Pancreas (tissue), 10 donors: ENCODE data around the gene TENM3. TPM values are rescaled to one million over a fixed set of nuclear protein-coding genes. Genes with fewer than 3 reads are reported as not detected.

Source experiments
- ATAC-seq, 4 donors: fragments of 200-7000 bp; cut with Tn5 transposase; one replicate each; pipeline versions ENCODE4 v1.8.0 to v1.9.1; 2020; ENCODE audit warnings: mild to moderate bottlenecking in 4 of 4, moderate library complexity in 4 of 4
- DNase-seq, 6 donors: peaks; one replicate each; pipeline ENCODE4 v3.0.0-alpha.2; 2020
- FAIRE-seq: peaks from 2 replicates; lab custom pipeline; 2012; peaks lifted over from hg19 to GRCh38; lab: Jason Lieb, UNC
- H3K27ac ChIP-seq, 4 donors: fragments of 200-600 bp; sonication (generic); 1 replicate in 3 of 4; 2 replicates in 1 of 4; pipeline versions ENCODE4 v1.5.0 to v1.8.0; 2020
- H3K27me3 ChIP-seq, 4 donors: fragments of 200-600 bp; one replicate each; pipeline ENCODE4 v1.8.0; 2021
- H3K36me3 ChIP-seq, 3 donors: fragments of 200-600 bp; sonication (generic) in 1 of 3; one replicate each; pipeline versions ENCODE4 v1.5.0 to v1.8.0; 2020 to 2021
- H3K4me1 ChIP-seq, 3 donors: fragments of 200-600 bp; one replicate each; pipeline ENCODE4 v1.8.0; 2021
- H3K4me3 ChIP-seq, 4 donors: fragments of 200-600 bp; sonication (generic) in 2 of 4; one replicate each; pipeline versions ENCODE4 v1.5.0 to v1.8.0; 2020 to 2021
- H3K9me3 ChIP-seq, 4 donors: fragments of 200-600 bp; one replicate each; pipeline ENCODE4 v1.8.0; 2021
- WGBS, 2 donors: extraction: QIAGEN DNeasy Blood & Tissue Kit; methylation state at CpG; one replicate each; pipeline ENCODE4 v1.1.7; 2013; 5-methylcytosine and 5-hydroxymethylcytosine counted together
- intact Hi-C, 3 donors: fragments of 100-400 bp; cut with DNase I; formaldehyde crosslinking; loops; one replicate each; pipeline versions ENCODE4 v1.11.1 to v1.14.2; 2022
- polyA plus RNA-seq, 2 donors: library from polyadenylated mRNA; stranded (reverse); fragments of 200-250 nt; gene quantifications; one replicate each; pipeline ENCODE4 v1.2.3, GENCODE V29; 2013
- total RNA-seq, 6 donors: library from RNA; stranded (reverse); fragmentation: NEBNext Ultra II Directional in 4 of 6; extraction: Animal tissue kit (Norgen Biotek cat#: 25700) in 4 of 6; gene quantifications; one replicate each; pipeline versions ENCODE4 v1.2.1 to v1.2.4, GENCODE V29; 2021 to 2023
- TF ChIP-seq, protein P1 (sequence below), 4 donors: fragments of 200-600 bp; sonication (generic) in 3 of 4; IDR thresholded peaks; one replicate each; pipeline versions ENCODE4 v1.5.0 to v1.8.0; 2021; ENCODE audit warnings: antibody characterized with exemption in 4 of 4
- donor health status: healthy with polysubstance abuse.
- donor health status: DM: no; HTN: no; CAD: no; lungs with moderate emphysema.
- donor health status: DM: no; HTN: no; CAD: no.
- donor health status: control.
- donor health status: control.
- donor health status: Bipolar disorder and iron deficiency.
- donor health status: DM: yes; HTN: yes; CAD: no.
- donor health status: DM: no; HTN: no; CAD: no.
- donor health status: DM: no; HTN: no; CAD: no.
- donor health status: DM: yes; HTN: yes; CAD: no.

The TENM3 gene
- total and polyA plus RNA-seq, 8 donors = 0.99 to 6.1 (median 4.4) TPM

DNA sequence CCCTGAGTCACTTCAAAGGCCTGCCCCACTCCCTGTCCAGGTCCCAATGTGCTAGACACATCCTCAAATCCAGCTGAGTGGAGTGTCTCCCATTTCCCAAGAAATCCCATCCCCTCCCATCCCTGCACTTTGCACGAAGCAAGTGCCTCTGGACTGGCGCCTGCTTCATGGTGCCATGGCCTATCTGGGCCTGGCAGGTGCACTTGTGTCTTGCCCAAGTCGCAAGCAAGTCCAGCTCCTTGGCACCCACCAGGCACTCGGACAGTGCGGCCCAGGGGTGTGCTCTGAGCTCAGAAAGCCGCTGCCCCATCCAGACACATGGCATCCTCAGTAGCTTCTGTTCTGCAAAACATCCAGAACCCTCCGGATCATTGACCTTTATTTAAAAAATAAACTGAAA lies 576.5 kb downstream of the TENM3 start:
- Histone ChIP-seq H3K36me3 (no peaks in the 10 kb centered on the region), H3K27ac (no peak overlapping the region), H3K4me1 (no peaks in the 10 kb centered on the region), H3K9me3 (no peaks in the 10 kb centered on the region), H3K27me3 (no peaks in the 10 kb centered on the region), H3K4me3 (no peak overlapping the region)
- intact Hi-C loops = no loop called here
- TF ChIP-seq, protein P1, sequence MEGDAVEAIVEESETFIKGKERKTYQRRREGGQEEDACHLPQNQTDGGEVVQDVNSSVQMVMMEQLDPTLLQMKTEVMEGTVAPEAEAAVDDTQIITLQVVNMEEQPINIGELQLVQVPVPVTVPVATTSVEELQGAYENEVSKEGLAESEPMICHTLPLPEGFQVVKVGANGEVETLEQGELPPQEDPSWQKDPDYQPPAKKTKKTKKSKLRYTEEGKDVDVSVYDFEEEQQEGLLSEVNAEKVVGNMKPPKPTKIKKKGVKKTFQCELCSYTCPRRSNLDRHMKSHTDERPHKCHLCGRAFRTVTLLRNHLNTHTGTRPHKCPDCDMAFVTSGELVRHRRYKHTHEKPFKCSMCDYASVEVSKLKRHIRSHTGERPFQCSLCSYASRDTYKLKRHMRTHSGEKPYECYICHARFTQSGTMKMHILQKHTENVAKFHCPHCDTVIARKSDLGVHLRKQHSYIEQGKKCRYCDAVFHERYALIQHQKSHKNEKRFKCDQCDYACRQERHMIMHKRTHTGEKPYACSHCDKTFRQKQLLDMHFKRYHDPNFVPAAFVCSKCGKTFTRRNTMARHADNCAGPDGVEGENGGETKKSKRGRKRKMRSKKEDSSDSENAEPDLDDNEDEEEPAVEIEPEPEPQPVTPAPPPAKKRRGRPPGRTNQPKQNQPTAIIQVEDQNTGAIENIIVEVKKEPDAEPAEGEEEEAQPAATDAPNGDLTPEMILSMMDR (IDR thresholded peaks at IDR 0.05) = no peak
- DNase-seq = no peak
- FAIRE-seq = no peak
- no peak for ATAC-seq
- 86 to 93% methylated on average over 7 of the region's 7 CpGs for whole genome bisulfite sequencing, 2 donors

DNA sequence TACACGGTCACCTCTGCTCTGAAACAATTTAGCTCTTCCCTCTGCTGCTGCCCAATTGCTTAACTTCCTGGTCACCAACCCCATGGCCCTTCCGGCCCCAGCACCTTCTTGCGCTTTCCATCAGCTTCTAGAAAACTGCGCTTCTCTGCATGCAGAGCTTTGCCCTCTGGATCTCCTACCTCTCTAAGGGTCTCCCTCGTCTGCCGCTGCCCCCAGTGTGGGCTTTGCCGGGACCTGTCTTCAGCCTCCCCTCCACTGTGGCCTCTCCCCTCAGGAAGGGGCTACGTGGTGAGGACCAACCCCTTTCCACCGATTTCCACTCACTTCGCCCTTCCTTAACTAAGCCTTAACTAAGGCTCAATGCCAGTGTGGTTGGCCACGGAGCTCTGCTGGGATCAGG lies 579.4 kb downstream of the TENM3 start:
- no peaks in the 10 kb centered on the region for H3K9me3 ChIP-seq
- TF ChIP-seq, protein P1 (IDR thresholded peaks at IDR 0.05) = no peak
- H3K4me1 ChIP-seq = no peaks in the 10 kb centered on the region
- no peak overlapping the region for H3K27ac ChIP-seq
- 84 to 88% methylated on average over 11 of the region's 11 CpGs for WGBS, 2 donors
- ATAC-seq (no peak), DNase-seq (no peak), FAIRE-seq (no peak)
- intact Hi-C loops = no loop called here
- H3K27me3 ChIP-seq = no peaks in the 10 kb centered on the region
- no peaks in the 10 kb centered on the region for H3K36me3 ChIP-seq
- H3K4me3 ChIP-seq = no peak overlapping the region

DNA sequence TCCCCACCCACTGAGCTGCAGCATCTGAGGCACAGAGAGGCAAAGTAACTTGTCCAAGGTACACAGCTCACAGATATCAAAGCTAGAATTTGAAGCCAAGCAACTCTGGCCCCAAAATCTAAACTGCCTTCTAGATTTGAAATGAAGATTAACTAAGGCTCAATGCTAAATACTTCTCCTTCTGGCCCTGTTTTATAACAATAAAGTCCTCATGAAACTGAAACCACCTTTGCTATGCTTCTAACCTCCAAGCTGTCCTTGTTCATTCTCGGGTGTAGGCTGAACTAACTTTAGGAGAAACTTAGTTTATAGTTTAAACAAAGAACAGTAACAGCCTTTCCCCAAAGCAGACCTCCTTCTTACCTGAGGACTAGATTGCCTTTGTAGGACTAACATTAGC lies 580.4 kb downstream of the TENM3 start:
- TF ChIP-seq, protein P1 (IDR thresholded peaks at IDR 0.05) = no peak
- Histone ChIP-seq H3K9me3 (no peaks in the 10 kb centered on the region), H3K27me3 (no peaks in the 10 kb centered on the region), H3K36me3 (no peaks in the 10 kb centered on the region), H3K27ac (no peak overlapping the region), H3K4me1 (no peaks in the 10 kb centered on the region), H3K4me3 (no peak overlapping the region)
- intact Hi-C loops = no loop called here
- WGBS, 2 donors = 58 to 68% methylated on average over 1 of the region's 1 CpG
- ATAC-seq (no peak), FAIRE-seq (no peak), DNase-seq (no peak)

DNA sequence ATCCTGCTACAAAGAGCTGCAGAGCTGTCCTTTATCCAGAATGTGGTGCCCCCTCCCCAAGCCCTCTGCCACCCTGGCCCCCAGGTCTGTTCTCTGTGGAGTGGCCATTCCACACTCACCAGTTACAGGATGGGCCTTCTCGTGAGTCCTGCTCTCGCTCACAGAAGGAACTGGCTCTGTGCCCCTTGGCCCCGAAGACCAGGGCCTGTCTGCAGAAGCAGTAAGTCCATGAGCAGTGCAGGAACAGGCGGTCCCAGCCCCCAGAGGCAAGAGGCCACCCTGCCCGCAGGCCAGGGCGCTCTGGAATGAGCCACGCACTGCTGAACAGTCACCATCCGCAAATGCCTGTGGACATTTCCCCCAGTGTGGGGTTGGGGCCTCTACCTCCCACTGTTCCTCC lies 581.8 kb downstream of the TENM3 start:
- Histone ChIP-seq H3K4me3 (no peak overlapping the region), H3K4me1 (no peaks in the 10 kb centered on the region), H3K27me3 (no peaks in the 10 kb centered on the region), H3K9me3 (no peaks in the 10 kb centered on the region), H3K36me3 (no peaks in the 10 kb centered on the region), H3K27ac (no peak overlapping the region)
- intact Hi-C loops = no loop called here
- no peak for FAIRE-seq
- peak in 1 of 6 donors; percentile 25 for DNase-seq
- 88 to 96% methylated on average over 8 of the region's 8 CpGs for WGBS, 2 donors
- TF ChIP-seq, protein P1 (IDR thresholded peaks at IDR 0.05) = no peak
- no peak for ATAC-seq

DNA sequence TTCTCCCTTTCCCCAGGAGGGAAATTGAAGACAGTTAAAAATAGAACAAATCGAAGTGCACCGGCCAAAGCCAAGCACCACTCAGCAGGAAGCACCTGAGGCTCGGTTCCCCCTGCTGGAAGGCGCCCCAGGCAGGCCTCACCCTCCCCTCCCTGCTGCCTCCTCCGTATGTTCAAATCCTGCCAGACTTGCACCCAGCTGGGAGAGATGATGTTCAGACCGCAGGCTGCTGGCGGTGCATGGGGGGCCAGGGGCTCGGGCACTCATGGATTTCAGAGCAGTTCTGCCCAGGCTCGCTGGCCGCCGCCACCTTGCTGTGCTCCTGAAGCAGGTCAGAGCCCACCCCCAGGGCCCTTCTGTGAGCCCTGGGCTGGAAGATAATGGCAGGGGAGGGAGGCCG lies 582.6 kb downstream of the TENM3 start:
- FAIRE-seq (no peak), DNase-seq (peak in 2 of 6 donors; percentile 44), ATAC-seq (no peak)
- intact Hi-C loops = no loop called here
- 81 to 84% methylated on average over 12 of the region's 12 CpGs for WGBS, 2 donors
- Histone ChIP-seq H3K4me3 (no peak overlapping the region), H3K27ac (no peak overlapping the region), H3K27me3 (no peaks in the 10 kb centered on the region), H3K4me1 (no peaks in the 10 kb centered on the region), H3K36me3 (no peaks in the 10 kb centered on the region), H3K9me3 (no peaks in the 10 kb centered on the region)
- TF ChIP-seq, protein P1 (IDR thresholded peaks at IDR 0.05) = no peak
